Fibroblast of the conjunctiva (primary cell): ENCODE measurements around the gene PPFIA4.

Experiments used
- DNase-seq: peaks from one replicate; pipeline ENCODE4 v3.0.0-alpha.2; 2010; ENCODE audit warnings: low read depth

PPFIA4 gene

DNA sequence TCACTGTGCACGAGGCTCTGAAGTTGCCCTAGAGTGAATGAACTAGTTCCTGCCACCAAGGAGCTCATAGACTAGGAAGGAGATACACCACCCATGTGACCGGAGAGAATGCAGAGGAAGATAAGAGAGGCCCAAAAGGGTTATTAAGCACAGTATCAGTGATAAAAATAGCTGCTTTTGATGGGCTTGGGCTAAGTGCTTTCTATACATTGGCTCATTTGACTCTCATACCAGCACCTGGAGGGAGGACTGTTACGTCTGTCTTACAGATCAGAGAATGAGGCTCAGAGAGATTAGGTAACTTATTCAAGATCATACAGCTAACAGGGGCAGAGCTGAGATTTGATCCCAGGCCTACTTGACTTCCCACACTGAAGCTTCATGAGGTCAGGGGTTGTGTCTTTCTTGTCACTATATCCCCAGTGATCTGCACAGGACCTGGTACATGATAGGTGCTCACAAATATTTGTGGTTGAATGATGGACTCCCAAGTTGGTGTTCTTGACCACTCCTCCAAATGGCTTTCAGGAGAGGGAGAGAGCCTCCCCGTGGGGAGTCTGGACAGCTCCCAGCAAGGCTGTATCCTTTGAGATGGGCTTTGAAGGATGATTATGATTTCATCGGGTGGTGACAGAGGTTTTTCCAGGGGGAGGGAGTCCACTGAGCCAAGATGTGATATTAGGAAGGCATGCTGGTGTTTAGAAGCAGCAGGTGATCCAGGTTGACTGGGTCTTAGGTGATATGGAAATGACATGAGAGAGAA is 14.4 kb downstream of the PPFIA4 start:
- no peak for DNase-seq

DNA sequence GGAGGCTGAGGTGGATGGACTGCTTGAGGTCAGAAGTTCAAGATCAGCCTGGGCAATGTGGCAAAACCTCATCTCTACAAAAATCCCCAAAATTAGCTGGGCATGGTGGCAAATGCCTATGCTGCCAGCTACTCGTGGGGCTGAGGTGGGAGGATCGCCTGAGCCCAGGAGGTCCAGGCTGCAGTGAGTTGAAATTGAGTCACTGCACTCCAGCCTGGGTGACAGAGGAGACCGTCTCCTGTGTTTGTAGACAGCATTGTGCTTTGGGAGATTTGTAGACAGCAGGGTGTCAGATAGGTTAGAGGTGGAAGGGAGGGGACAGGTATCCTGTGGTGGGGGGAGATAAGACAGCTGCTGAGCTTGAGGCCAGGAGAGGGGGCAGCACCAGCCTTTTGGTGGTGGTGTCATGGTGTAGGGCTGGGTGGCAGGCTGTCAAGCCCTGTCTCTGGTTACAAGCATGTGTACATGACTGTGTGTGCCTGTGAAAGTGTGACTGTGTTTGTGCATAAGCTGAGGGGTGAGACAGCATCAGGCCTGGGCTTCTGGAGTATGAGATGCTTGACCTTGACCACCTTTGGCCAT is 15.2 kb downstream of the PPFIA4 start:
- no peak for DNase-seq

DNA sequence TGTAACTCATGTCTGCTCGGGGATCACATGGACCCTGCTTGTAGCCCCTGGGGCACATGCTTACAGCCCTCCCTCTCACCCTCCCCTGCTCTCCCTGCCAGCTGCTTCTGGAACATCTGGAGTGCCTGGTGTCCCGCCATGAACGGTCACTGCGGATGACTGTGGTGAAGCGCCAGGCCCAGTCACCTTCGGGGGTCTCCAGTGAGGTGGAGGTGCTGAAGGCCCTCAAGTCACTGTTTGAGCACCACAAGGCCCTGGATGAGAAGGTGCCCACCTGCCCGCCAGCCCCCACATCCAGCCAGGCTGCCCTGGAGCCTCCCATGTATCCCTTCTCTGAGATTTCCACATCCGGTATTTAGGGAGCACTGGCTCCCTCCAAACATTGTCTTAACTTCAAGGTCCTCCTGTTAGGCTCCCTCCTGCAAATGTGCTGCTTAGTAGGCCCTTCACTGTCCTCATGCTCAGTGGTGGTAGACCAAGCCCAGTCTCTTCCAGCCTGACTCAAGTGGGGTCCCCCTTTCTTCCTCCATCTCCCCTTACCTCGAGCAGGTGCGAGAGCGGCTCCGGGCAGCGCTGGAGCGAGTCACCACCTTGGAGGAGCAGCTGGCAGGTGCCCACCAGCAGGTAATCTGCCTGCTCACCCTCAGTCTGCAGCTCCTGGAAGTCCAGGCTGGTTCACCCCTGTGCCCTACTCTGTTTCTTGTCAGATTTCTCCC is 17.7 kb downstream of the PPFIA4 start:
- DNase-seq = no peak

DNA sequence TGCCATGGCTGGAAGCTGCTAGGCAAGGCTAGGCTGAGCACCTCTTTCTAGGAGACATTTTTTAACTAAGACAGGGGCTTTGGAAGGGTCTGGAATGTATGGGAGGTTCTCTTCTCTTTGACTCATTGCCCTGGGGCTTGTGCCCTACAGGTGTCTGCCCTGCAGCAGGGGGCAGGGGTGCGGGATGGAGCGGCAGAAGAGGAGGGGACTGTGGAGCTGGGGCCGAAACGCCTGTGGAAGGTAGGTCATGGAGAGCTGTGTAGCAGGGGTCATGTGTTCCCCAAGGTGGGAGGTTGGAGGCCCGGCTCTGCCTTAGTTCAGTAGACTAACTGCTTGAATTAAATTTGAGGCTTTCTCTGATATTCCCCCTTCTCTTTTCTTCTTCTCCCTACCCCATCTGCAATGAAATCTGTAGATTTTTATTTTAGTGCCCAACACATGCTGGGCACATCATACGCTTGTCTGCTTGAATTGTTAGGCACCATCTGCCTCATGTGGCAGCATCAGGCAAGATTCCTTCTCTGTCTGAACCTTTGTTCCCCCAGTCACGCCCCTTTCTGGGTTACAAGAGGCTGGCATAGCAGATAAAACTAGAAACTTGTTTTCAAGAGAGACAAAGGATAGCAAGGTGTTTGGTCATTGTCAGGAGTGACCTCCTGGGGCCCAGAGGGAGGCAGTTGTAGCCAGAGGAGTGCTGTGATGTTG is 18.4 kb downstream of the PPFIA4 start:
- no peak for DNase-seq

DNA sequence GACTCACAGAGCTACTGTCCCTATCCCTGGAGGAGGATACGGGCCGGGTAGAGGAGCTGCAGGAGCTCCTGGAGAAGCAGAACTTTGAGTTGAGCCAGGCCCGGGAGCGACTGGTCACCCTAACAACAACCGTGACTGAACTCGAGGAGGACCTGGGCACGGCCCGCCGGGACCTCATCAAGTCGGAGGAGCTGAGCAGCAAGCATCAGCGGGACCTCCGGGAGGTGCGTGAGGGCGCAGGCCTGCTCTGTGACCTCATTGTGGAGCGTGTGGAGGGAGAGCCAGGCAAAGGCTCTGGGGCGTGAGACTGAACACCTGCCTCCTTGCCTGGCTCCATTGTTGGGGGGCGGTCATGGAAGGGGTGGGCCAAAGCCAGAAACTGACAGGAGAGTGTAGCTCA is 19.0 kb downstream of the PPFIA4 start:
- no peak for DNase-seq

DNA sequence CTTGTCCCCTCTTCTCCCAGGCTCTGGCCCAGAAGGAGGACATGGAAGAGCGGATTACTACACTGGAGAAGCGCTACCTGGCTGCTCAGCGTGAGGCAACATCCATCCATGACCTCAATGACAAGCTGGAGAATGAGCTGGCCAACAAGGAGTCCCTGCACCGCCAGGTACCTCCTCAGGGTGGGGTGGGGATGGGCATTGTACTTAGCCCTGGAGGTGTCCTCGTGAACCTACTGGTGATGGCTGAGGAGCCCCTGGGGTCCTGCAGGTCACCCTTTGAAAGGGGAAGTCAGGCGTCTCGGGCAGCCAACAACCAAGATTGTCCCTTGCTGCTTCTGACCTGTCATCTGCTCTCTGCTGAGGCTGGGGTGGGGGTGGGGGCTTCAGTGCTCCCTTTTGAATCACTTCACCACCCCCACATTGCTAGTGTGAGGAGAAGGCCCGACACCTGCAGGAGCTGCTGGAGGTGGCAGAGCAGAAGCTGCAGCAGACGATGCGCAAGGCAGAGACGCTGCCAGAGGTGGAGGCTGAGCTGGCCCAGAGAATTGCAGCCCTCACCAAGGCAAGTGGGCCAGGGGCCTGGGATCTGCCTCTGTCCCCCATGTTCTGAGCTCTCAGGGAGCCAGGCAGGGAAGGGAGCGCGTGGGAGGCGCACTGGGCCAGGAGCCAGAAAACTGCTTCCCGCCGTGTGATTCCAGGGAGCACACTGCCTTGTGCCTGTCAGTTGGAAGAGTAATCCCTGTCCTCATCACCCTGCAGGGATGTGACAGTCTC is 19.7 kb downstream of the PPFIA4 start:
- no peak for DNase-seq

DNA sequence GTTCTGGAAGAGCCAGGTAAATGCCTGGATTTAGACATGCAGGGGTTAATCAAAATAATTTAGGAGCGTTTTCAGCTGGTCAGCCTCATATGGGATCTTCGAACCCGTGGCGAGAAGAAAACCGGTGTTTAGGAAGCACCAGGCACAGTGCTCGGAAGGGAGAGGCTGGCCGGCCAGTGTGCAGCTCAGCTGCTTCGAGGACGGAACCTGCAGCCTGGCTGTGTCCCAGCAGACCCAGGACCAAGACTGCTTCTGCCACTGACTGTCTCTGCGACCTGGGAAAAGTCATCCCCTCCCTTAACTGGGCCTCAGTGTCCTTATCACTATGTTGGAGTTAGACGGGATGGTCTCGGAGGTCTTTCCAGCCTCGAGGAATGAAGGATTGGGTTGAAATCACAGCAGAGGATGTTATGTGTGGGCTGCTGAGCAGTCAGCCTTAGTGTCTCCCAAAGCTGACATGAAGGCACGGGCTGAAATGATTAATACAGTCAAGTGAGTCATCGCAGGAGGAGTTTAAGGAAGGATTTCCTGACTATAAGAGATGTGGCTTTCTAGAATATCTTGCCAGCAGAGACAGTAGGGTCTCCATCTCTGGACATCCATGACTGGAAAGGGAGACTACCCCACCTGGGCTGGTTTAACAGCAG is 20.8 kb downstream of the PPFIA4 start:
- DNase-seq = peak; percentile 20

DNA sequence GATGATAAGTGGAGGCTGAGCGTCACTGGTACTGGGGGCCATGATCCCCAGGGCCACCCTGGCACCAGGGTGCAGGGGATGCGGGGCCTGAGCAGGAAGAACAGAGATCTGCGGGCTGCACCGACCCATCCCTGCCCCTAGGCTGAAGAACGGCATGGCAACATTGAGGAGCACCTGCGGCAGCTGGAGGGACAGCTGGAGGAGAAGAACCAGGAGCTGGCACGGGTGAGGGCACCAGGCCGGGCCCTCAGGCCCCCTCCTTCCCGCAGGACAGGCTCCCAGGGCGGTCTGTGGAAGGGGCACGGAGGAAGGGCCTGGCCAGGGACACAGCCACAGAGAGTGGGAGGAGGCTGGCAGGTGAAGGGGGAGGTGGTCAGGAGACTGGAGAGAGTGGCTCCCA is 21.8 kb downstream of the PPFIA4 start:
- no peak for DNase-seq

DNA sequence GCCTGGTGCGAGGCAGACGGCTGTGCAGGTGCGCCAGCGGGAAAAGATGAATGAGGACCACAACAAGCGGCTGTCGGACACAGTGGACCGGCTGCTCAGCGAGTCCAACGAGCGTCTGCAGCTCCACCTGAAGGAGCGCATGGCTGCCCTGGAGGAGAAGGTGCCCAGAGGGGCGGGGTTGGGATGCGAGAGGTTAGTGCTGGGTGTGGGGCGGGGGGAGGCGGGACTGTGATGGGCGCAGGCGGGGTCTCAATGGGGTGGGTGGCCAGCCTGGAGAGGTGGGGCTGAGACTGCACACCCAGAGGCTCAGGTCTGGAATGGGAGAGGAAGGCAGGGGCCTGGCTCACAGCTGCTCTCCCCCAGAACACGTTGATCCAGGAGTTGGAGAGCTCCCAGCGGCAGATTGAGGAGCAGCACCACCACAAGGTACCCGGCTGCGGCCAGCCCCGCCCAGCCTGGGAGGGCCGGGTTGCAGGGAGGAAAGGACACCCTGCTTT is 22.3 kb downstream of the PPFIA4 start:
- DNase-seq = no peak

DNA sequence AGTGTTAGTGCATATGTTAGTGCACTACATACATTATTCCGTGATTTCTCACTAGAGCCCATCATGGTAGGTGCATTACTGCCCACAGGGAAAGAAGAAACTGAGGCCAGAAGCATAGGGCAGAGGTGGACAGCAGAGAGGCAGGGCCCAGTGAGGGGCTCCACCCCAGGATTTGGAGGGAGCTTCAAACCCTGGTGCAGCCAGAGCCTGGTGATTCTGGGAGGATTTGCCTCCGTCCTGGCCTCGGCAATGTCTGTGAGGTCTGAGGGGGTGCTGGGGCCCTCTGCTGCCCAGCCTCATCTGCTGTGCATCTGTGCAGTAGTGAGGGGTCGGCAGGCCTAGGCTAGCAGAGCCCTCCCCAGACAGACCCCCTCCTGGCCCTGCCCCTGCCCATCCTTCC is 22.8 kb downstream of the PPFIA4 start:
- no peak for DNase-seq

DNA sequence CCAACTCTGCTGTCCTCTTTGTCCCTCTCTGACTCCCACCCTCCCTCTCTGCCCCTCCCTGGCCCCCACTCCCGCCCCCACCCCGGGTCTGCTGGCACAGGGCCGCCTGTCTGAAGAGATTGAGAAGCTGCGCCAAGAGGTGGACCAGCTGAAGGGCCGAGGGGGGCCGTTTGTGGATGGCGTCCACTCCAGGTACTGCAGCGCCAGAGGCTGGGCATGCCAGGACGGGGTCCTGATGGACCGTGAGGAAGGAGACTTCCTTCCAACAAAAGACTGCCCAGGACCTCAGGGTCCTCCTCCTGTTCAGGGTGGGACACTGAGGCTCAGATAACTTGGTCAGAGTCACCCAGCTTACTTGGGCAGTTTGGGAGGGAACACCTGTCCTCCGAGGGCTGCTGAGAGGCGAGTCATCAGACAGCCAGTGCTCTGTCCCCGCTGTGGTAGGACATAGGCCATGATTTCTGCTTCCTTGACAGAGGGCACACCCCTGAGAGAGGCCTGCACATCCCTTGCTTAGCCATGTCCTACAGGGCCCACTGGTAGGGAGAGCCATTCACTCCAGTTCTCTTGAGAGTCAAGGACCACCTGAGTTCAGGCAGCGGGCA is 23.4 kb downstream of the PPFIA4 start:
- no peak for DNase-seq

DNA sequence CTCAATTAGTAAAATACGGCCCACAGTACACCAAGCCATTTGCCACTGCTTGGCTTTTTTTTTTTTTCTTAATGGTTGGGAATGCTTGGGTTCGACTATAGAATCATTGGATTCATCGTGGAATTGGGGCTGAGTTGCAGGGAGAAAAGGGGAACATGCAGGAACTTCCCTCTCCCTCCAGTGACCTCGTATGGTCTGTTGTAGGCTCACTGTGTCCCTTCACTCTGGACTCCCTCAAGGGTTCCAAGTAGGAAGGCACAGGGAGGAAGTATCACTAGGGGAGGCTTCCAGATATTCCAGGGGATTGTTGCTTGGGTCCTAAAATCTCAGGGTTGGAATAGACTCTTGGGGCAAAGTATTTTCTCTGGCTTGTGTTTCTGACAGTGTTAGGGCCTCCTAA is 24.5 kb downstream of the PPFIA4 start:
- no peak for DNase-seq

DNA sequence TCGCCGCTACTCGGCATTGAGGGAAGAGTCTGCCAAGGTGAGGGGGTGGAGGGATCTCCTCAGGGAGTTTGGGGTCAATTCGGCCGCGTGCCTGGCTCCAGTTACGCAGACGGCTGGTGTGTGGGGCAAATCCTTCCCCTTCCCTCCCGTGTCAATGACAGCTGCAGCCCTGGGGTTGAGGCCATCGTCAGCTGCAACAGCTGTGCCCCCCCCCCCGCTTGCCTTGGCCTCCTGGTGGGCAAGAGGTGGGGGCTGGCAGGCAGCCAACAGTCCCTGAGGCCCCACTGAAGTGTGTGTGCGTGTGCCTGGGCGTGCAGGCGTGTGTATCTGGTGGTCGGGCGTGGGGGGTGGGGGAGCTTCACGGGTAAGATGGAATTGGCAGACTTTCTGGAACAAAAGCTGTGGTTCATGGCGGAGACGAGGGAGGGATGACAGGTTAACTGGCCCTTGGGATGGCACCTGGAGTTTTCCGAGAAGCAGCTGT is 25.6 kb downstream of the PPFIA4 start:
- DNase-seq = no peak

DNA sequence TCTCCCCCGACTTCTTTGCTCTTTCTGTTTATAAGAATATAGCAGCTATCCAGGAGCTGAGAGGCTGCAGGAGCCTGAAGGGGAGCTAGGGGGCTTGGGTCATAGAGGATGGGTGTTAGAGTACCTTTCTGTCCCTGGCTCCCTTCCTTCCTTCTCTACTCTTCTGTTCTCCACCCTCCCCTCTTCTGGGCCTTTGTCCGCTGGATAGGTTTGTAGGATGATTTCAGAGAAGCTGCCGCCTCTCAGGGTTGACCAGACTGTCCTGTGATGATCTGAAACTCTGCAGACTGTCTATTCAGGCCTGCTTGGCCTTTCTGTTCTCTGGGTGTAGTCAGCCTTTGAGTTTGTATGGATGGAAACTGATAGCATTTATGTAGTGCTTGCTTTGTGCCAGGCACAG is 26.3 kb downstream of the PPFIA4 start:
- DNase-seq = no peak

DNA sequence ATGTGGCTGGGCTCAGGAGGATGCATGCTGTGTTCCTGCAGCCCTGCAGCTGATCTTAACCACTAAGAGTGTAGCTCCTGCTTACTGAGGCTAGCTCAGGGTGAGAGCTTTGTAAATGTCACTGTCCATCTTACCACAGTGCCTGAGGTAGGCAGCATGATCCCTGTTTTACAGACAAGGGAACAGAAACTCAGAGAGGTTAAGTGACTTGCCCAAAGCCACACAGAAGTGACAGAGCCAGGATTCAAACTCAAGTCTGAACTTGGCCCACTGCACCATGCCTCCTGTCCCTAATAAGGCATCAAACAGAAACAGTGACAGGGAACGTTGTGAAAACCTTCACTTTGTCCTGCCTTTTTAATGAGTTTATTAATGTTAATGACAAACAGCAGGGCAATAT is 27.9 kb downstream of the PPFIA4 start:
- DNase-seq = no peak

DNA sequence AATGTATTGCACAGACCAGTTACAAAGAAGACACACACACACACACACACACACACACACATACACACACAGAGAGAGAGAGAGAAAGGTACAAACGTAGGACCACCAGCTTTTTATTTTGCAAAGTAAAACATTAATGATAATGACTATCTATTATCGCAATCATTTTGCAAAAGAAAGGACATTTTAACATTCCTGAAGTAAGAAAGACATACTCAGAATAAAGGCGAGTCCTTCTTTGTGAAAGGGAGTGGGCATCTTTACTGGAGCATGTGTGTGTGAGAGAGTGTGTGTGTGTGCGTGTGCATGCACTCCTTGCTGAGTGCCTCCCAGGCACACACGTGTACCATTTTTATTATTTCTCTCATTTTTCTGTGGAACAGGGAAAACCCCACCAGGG is 28.4 kb downstream of the PPFIA4 start:
- DNase-seq = no peak

DNA sequence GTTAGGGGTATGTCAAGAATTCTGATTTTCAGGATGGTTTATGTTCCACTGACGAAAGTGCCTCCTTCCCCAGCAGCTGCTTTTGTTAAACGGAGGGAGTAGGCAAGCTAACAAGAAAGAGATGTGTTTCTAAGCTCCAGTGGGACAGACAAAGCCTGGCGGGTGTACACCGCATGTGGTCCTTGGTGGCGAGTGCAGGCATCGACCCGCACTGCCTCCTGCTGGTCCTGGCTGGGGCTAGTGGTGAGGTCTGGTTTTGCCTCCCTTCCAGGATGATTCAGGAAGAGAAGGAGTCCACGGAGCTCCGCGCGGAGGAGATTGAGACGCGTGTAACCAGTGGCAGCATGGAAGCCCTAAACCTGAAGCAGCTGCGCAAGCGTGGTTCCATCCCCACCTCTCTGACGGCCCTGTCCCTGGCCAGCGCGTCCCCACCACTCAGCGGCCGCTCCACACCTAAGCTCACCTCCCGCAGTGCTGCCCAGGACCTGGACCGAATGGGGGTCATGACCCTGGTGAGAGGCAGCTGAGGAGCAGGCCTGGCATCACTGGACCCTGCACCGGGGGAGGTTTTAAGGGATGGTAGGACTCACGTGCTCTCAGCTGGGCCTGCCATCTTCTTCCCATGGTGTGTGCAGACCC is 29.0 kb downstream of the PPFIA4 start:
- DNase-seq = no peak

DNA sequence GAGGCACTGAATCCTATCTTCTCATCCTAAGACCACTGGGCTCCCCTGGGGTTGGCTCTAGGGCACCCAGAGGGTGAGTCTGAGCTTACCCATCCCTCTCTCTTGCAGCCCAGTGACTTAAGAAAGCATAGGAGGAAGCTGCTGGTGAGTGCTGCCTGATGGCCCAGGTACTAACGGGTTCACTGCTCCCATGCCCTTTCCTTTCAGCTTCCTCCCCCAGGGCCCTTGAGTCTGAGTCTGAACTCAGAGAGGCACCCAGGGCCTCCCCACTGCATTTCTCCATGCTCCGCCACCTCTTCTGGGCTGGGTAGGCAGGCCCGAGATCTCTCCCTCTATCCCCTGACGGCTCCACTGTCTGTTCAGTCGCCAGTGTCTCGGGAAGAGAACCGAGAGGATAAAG is 29.7 kb downstream of the PPFIA4 start:
- no peak for DNase-seq

DNA sequence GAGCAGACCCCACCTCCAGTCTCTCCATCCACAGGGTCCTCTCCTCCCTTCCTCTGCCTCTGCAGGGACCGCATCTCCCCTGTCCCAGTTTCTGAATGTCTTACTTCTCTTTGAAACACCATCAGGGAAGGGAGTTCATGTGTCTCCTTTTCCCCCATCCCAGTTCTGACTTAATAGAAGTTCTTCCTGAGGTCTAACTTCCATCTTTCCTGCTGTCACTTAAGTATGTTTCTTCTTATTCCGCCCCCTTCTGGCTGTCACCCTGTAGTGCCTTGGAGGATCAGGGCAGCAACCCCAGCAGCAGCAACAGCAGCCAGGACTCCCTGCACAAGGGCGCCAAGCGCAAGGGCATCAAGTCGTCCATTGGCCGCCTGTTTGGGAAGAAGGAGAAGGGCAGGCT is 30.2 kb downstream of the PPFIA4 start:
- no peak for DNase-seq
